Gastroesophageal sphincter (tissue), 3 donors: ENCODE results near the gene RBP3.

ENCODE experiments used
- CTCF ChIP-seq, 4 experiments: fragments of 200-600 bp in 2 of 4; fragments of 450-650 bp in 2 of 4; sonication (generic) in 1 of 4; IDR thresholded peaks; one replicate each; pipeline ENCODE4 v1.5.1; 2017 to 2019; ENCODE audit warnings: antibody characterized with exemption in 4 of 4, mild to moderate bottlenecking in 2 of 4, moderate library complexity in 2 of 4
- POLR2AphosphoS5 ChIP-seq: sonication (generic); formaldehyde crosslinking; IDR thresholded peaks from one replicate; pipeline ENCODE4 v1.6.1; 2017; ENCODE audit warnings: antibody characterized with exemption

- TF ChIP-seq CTCF (IDR thresholded peaks at IDR 0.05) (no peak), POLR2AphosphoS5 (no peak)
These were observed 55.5 kb downstream of the RBP3 start for GRCh38 chr10:47403446-47404318.
